Measurements from ENCODE around the gene OR52K1. TPM values are rescaled to one million over a fixed set of nuclear protein-coding genes. Genes with fewer than 3 reads are reported as not detected.
"Not testable (repeated sequence)": the region's sequence is repeated elsewhere in the genome, so short reads cannot be mapped to it uniquely, and the experiment has no call there.

The OR52K1 gene
- total and polyA plus RNA-seq, 3 experiments from 2014 or later: not detected

GRCh38 chr11:4467811-4468606, 14.4 kb upstream of the OR52K1 start:
- ChIA-PET CTCF (no interaction called here), POLR2A (no interaction called here)
- no peak overlapping the region for H3K27ac Mint-ChIP-seq

GRCh38 chr11:4479644-4480043, 2.8 kb upstream of the OR52K1 start:
- Mint-ChIP-seq H3K4me3 (no peak overlapping the region), H3K27me3 (peaks cover 7 to 11% of the 10 kb centered on the region in 2 donors), H3K27ac (no peak overlapping the region), H3K9me3 (no peaks in the 10 kb centered on the region), H3K4me1 (no peaks in the 10 kb centered on the region), H3K36me3 (no peaks in the 10 kb centered on the region)
- H3K27me3 ChIP-seq (ENCODE audit: insufficient read depth, low read length, poor library complexity, severe bottlenecking): no peaks in the 10 kb centered on the region
- no peak overlapping the region for H3K4me3 ChIP-seq (ENCODE audit: low read length)
- ChIA-PET CTCF (interaction anchor here (1.7 kb wide), 1 partner anchor 293 kb away, joined by 7 read pairs; no protein-coding TSS in a partner anchor), POLR2A (no interaction called here)
- no peak overlapping the region for H3K27ac ChIP-seq (ENCODE audit: low read depth, low read length)
- no peaks in the 10 kb centered on the region for H3K9me3 ChIP-seq (ENCODE audit: low read length)
- no peak for DNase-seq
- no peaks in the 10 kb centered on the region for H3K4me1 ChIP-seq (ENCODE audit: insufficient read depth, low read length)
- H3K36me3 ChIP-seq (ENCODE audit: insufficient read depth, low read length): no peaks in the 10 kb centered on the region

More at GRCh38 chr11:4467811-4468606, 14.4 kb upstream of the OR52K1 start:
- H3K4me3 ChIP-seq (ENCODE audit: low read length): no peak overlapping the region
- Mint-ChIP-seq H3K4me1 (no peaks in the 10 kb centered on the region), H3K9me3 (peaks cover 0 to 6% (median 0%) of the 10 kb centered on the region in 5 donors), H3K36me3 (no peaks in the 10 kb centered on the region), H3K27me3 (peaks cover 1 to 24% of the 10 kb centered on the region in 2 donors), H3K4me3 (no peak overlapping the region)
- H3K36me3 ChIP-seq (ENCODE audit: insufficient read depth, low read length): no peaks in the 10 kb centered on the region
- no peaks in the 10 kb centered on the region for H3K9me3 ChIP-seq (ENCODE audit: low read length)
- H3K4me1 ChIP-seq (ENCODE audit: insufficient read depth, low read length): no peaks in the 10 kb centered on the region
- no peak overlapping the region for H3K27ac ChIP-seq (ENCODE audit: low read depth, low read length)
- no peak for DNase-seq
- no peaks in the 10 kb centered on the region for H3K27me3 ChIP-seq (ENCODE audit: insufficient read depth, low read length, poor library complexity, severe bottlenecking)

GRCh38 chr11:4480577-4481239, 1.7 kb upstream of the OR52K1 start:
- CTCF ChIA-PET: no interaction called here

GRCh38 chr11:4481240-4481582, 1.2 kb upstream of the OR52K1 start:
- no peaks in the 10 kb centered on the region for H3K9me3 Mint-ChIP-seq
- H3K27ac ChIP-seq (ENCODE audit: low read depth, low read length): no peak overlapping the region

More at GRCh38 chr11:4480577-4481239, 1.7 kb upstream of the OR52K1 start:
- POLR2A ChIA-PET: no interaction called here
- no peaks in the 10 kb centered on the region for H3K9me3 ChIP-seq (ENCODE audit: low read length)
- no peaks in the 10 kb centered on the region for H3K27me3 ChIP-seq (ENCODE audit: insufficient read depth, low read length, poor library complexity, severe bottlenecking)
- no peaks in the 10 kb centered on the region for H3K36me3 ChIP-seq (ENCODE audit: insufficient read depth, low read length)
- H3K4me1 ChIP-seq (ENCODE audit: insufficient read depth, low read length): no peaks in the 10 kb centered on the region
- Mint-ChIP-seq H3K4me3 (no peak overlapping the region), H3K36me3 (no peaks in the 10 kb centered on the region), H3K4me1 (no peaks in the 10 kb centered on the region), H3K27ac (no peak overlapping the region), H3K27me3 (peaks cover 3 to 7% of the 10 kb centered on the region in 2 donors), H3K9me3 (no peaks in the 10 kb centered on the region)
- H3K4me3 ChIP-seq (ENCODE audit: low read length): no peak overlapping the region
- no peak overlapping the region for H3K27ac ChIP-seq (ENCODE audit: low read depth, low read length)
- no peak for DNase-seq

GRCh38 chr11:4484310-4484709, 1.9 kb downstream of the OR52K1 start:
- H3K9me3 ChIP-seq (ENCODE audit: low read length): no peaks in the 10 kb centered on the region
- H3K27ac Mint-ChIP-seq: no peak overlapping the region
- H3K27ac ChIP-seq (ENCODE audit: low read depth, low read length): no peak overlapping the region
- no peaks in the 10 kb centered on the region for H3K4me1 ChIP-seq (ENCODE audit: insufficient read depth, low read length)
- H3K4me3 Mint-ChIP-seq: no peak overlapping the region
- no peaks in the 10 kb centered on the region for H3K4me1 Mint-ChIP-seq
- CTCF ChIA-PET: no interaction called here
- no peaks in the 10 kb centered on the region for H3K36me3 Mint-ChIP-seq
- H3K9me3 Mint-ChIP-seq: no peaks in the 10 kb centered on the region
- no peak for DNase-seq
- H3K4me3 ChIP-seq (ENCODE audit: low read length): no peak overlapping the region
- peaks cover 7 to 10% of the 10 kb centered on the region in 2 donors for H3K27me3 Mint-ChIP-seq
- POLR2A ChIA-PET: no interaction called here
- H3K27me3 ChIP-seq (ENCODE audit: insufficient read depth, low read length, poor library complexity, severe bottlenecking): peaks cover 5% of the 10 kb centered on the region
- no peaks in the 10 kb centered on the region for H3K36me3 ChIP-seq (ENCODE audit: insufficient read depth, low read length)

More at GRCh38 chr11:4481240-4481582, 1.2 kb upstream of the OR52K1 start:
- Mint-ChIP-seq H3K4me1 (no peaks in the 10 kb centered on the region), H3K36me3 (no peaks in the 10 kb centered on the region), H3K4me3 (no peak overlapping the region), H3K27ac (no peak overlapping the region), H3K27me3 (peaks cover 3 to 7% of the 10 kb centered on the region in 2 donors)
- no peak for DNase-seq
- no peaks in the 10 kb centered on the region for H3K4me1 ChIP-seq (ENCODE audit: insufficient read depth, low read length)
- ChIA-PET POLR2A (no interaction called here), CTCF (no interaction called here)
- H3K27me3 ChIP-seq (ENCODE audit: insufficient read depth, low read length, poor library complexity, severe bottlenecking): no peaks in the 10 kb centered on the region
- no peaks in the 10 kb centered on the region for H3K36me3 ChIP-seq (ENCODE audit: insufficient read depth, low read length)
- H3K4me3 ChIP-seq (ENCODE audit: low read length): no peak overlapping the region
- H3K9me3 ChIP-seq (ENCODE audit: low read length): no peaks in the 10 kb centered on the region

- H3K4me3 Mint-ChIP-seq; H3K4me3 ChIP-seq (ENCODE audit: low read length); H3K36me3 ChIP-seq (ENCODE audit: insufficient read depth, low read length); H3K9me3 ChIP-seq (ENCODE audit: low read length); H3K4me1 ChIP-seq (ENCODE audit: insufficient read depth, low read length); H3K27ac Mint-ChIP-seq; DNase-seq; H3K9me3 Mint-ChIP-seq; H3K27ac ChIP-seq (ENCODE audit: low read depth, low read length); H3K4me1 Mint-ChIP-seq; H3K36me3 Mint-ChIP-seq; POLR2A ChIA-PET: not testable (repeated sequence)
- peaks cover 10% of the 10 kb centered on the region for H3K27me3 ChIP-seq (ENCODE audit: insufficient read depth, low read length, poor library complexity, severe bottlenecking)
- CTCF ChIA-PET: interaction anchor here (4.6 kb wide), 1 partner anchor 304 kb away, joined by 62 read pairs; no protein-coding TSS in a partner anchor
- peaks cover 1 to 37% of the 10 kb centered on the region in 2 donors for H3K27me3 Mint-ChIP-seq
Measured at GRCh38 chr11:4491405-4491804, 9.0 kb downstream of the OR52K1 start.

- H3K27ac Mint-ChIP-seq: no peak overlapping the region
Measured at GRCh38 chr11:4491878-4492606, 9.6 kb downstream of the OR52K1 start.

GRCh38 chr11:4493480-4493818, 11.0 kb downstream of the OR52K1 start:
- peaks cover 5 to 38% of the 10 kb centered on the region in 2 donors for H3K27me3 Mint-ChIP-seq
- peaks cover 0 to 6% (median 0%) of the 10 kb centered on the region in 5 donors for H3K9me3 Mint-ChIP-seq
- no peaks in the 10 kb centered on the region for H3K4me1 ChIP-seq (ENCODE audit: insufficient read depth, low read length)
- H3K4me3 Mint-ChIP-seq: peak overlapping the region in 1 of 7 donors; percentile 42
- no peaks in the 10 kb centered on the region for H3K36me3 Mint-ChIP-seq
- no peak overlapping the region for H3K4me3 ChIP-seq (ENCODE audit: low read length)
- peaks cover 2 to 6% (median 5%) of the 10 kb centered on the region in 3 donors for H3K4me1 Mint-ChIP-seq
- ChIA-PET POLR2A (no interaction called here), CTCF (interaction anchor here (1.4 to 4.6 kb wide), 3 partner anchors 10 to 311 kb away, joined by 5 to 62 read pairs (median 11); no protein-coding TSS in a partner anchor)
- no peaks in the 10 kb centered on the region for H3K36me3 ChIP-seq (ENCODE audit: insufficient read depth, low read length)
- H3K27ac Mint-ChIP-seq: no peak overlapping the region
- peaks cover 6% of the 10 kb centered on the region for H3K27me3 ChIP-seq (ENCODE audit: insufficient read depth, low read length, poor library complexity, severe bottlenecking)
- no peak for DNase-seq
- no peak overlapping the region for H3K27ac ChIP-seq (ENCODE audit: low read depth, low read length)
- H3K9me3 ChIP-seq (ENCODE audit: low read length): no peaks in the 10 kb centered on the region

More at GRCh38 chr11:4491878-4492606, 9.6 kb downstream of the OR52K1 start:
- H3K4me1 ChIP-seq (ENCODE audit: insufficient read depth, low read length): no peaks in the 10 kb centered on the region
- H3K27me3 ChIP-seq (ENCODE audit: insufficient read depth, low read length, poor library complexity, severe bottlenecking): peaks cover 10% of the 10 kb centered on the region
- no peak overlapping the region for H3K27ac ChIP-seq (ENCODE audit: low read depth, low read length)
- H3K4me3 ChIP-seq (ENCODE audit: low read length): no peak overlapping the region
- CTCF ChIA-PET: interaction anchor here (0.9 to 4.6 kb wide), 3 partner anchors 11 to 308 kb away, joined by 3 to 62 read pairs (median 11); no protein-coding TSS in a partner anchor
- H3K36me3 ChIP-seq (ENCODE audit: insufficient read depth, low read length): no peaks in the 10 kb centered on the region
- Mint-ChIP-seq H3K36me3 (no peaks in the 10 kb centered on the region), H3K4me1 (peaks cover 2 to 6% (median 5%) of the 10 kb centered on the region in 3 donors), H3K9me3 (peaks cover 0 to 6% (median 0%) of the 10 kb centered on the region in 5 donors), H3K27me3 (peaks cover 5 to 39% of the 10 kb centered on the region in 2 donors), H3K4me3 (peak overlapping the region in 1 of 7 donors; percentile 18)
- no peaks in the 10 kb centered on the region for H3K9me3 ChIP-seq (ENCODE audit: low read length)
- no peak for DNase-seq
- POLR2A ChIA-PET: no interaction called here
